Stimulated activated naive CD4-positive, alpha-beta T cell (primary cell): ENCODE measurements around the gene NDFIP1.
"Not testable (repeated sequence)": the region's sequence is repeated elsewhere in the genome, so short reads cannot be mapped to it uniquely, and the experiment has no call there.

Experiments
- DNase-seq, 6 experiments: peaks; one replicate each; lab custom pipeline; 2025; lab: John Stamatoyannopoulos, UW

NDFIP1 gene, protein sequence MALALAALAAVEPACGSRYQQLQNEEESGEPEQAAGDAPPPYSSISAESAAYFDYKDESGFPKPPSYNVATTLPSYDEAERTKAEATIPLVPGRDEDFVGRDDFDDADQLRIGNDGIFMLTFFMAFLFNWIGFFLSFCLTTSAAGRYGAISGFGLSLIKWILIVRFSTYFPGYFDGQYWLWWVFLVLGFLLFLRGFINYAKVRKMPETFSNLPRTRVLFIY

DNA sequence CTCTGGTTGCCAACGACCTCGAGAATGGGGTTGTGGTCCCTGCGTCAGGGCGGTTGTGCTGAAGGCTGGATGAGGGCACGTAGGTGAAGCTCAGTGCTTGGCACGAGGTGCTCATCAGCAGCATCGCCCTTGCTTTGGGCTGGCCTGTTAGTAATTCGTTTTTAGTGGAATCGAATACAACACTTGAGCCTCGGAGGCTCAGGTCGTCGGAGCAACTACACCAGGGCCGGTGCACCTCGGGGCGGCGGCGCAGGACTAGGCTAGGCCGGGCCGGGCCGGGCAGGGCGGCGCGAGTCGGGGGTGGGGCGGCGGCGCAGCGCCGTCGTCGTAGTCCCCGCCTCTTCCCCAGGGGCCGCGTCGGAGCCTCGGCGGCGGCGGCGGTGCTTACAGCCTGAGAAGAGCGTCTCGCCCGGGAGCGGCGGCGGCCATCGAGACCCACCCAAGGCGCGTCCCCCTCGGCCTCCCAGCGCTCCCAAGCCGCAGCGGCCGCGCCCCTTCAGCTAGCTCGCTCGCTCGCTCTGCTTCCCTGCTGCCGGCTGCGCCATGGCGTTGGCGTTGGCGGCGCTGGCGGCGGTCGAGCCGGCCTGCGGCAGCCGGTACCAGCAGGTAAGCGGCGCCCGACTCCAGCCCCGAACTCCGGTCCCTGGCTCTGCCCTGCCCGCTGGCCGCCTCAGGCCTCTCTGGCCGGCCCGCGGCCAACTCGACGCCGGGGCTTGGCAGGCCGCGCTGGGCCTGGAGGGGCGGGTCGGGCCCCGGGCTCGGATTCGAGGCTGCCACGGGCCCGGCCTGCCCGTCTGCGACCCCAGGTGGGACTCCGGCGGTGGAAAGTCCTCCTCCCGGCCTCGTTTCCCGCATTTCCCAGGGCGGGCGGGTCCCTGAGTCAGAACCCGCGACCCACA lies at the start of gene NDFIP1:
TSS of gene NDFIP1 (plus strand) at position 348 of the 899 bp plus-strand sequence. CDS start at position 544, 196 bp downstream.
- DNase-seq: peak; percentile 80 to 92 (median 83)

DNA sequence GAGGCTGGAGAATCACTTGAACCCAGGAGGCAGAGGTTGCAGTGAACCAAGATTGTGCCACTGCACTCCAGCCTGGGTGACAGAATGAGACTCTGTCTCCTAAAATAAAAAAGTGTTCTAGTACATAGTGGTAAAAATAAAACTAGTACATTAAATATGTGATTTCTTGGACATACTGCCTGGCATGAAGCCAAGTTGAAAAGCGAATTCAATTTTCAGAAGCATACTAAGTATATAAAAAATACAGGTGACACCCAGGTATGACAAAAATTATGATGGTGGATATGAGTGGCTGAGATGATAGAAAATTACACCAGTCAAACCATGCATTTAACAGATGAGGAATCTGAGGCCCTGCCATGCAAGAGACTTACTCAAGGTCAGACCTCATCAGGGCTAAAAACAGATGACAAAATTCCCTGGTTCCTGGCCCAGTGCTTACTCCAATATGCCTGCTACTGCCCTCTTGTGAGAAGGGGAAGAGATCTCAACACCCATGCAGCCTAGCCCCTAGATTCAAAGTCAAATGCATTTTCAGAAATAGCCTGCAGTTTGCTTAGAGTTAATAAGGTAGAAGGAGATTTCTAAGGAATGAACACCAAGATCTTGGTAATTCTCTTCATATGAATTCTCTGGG lies 49.2 kb upstream of the NDFIP1 start:
- no peak for DNase-seq

DNA sequence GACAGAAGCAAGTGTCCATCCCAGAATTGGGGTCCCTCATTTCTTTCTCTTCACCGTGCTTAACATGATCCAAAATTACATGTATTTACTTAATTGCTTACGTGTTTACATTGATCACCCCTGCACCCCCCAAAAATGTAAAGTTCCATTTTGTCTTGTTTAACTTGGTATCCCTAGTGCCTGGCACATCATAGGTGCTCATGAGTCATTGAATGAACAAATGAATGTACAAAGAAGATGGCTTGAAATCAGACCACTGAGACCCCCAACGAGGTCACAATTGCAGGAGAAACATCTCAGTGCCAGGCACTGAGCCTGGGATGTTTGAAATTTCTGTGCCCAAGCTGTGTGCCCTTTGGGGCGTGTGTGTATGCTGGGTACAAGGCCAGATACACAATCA lies 45.2 kb upstream of the NDFIP1 start:
- no peak for DNase-seq

DNA sequence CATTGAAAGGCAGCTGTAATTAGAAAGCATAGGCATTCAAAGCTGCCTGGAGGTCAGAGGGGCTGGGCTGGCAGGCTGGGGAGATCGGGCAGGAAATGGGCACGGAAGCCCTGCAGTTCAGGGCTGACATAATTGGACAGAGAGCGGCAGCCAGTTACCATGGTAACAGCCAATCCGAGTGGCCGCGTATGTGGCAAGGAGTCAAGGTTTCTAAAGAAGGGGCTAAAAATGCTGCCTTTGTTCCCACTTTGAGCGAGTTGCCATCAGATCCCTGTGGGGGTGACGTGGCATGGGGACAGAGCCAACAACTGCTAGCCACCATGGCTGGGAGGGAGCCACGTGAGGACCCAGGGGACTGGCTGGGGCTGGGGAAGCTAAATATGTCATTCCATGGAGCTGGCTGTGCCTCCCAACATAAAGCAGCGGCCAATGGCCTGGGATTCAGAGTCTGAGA lies 44.7 kb upstream of the NDFIP1 start:
- DNase-seq: peak in 3 of 6 experiments; percentile 25 to 38 (median 28)

DNA sequence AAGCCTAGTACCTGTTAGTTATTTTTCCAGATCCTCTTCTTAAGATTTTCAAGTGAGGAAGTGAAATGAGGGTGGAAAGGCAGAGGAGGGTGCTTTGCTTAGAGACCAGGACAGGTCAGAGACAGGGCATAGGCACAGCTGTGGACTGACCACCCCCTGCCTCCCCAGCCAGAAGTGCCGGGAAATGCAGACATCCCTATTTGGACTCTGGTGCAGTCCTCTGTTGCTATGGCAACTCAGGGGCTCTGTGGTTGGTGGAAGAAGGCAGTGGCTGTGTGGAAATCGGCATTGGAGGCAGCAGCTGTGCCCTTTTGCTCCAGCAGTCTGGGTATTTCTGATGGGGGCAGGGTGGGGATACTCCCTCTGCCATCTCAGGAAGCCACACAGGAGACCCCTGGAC lies 43.3 kb upstream of the NDFIP1 start:
- no peak for DNase-seq

DNA sequence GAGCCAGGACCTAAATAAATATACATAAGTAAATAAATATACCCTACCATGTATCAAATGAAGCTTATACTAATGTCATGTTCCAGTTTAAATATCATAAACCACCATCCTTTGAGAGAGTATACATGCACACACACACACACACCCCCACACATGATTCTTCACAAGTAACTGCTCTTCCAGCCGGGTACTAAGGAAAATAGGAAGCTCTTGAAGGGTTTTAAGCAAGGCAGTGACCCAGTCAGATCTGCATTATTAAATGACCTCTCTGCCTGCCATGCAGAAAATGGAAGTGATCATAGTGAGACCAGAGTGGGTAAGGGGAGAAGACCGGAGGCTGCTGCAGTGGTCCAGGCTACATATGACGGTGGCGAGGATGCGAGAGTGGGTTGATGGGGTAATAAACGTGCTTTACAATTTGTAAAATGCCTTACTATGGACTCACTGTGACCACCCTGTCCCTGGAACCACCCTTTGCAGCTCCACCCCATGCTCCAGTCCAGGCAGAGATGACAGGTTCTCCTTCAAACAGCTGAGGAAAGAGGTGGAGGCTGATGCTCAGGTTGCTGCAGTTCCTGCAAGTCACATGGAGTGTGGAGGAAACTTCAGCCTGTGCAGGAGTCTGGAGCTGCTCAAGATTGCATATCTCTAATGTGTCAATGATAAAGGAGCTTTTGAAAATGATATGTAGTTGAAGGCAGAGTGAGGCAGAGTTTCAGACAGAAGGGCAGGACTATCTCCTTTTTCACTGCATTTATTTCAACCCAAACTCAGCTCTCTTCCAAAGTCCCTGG lies 38.8 kb upstream of the NDFIP1 start:
- no peak for DNase-seq

DNA sequence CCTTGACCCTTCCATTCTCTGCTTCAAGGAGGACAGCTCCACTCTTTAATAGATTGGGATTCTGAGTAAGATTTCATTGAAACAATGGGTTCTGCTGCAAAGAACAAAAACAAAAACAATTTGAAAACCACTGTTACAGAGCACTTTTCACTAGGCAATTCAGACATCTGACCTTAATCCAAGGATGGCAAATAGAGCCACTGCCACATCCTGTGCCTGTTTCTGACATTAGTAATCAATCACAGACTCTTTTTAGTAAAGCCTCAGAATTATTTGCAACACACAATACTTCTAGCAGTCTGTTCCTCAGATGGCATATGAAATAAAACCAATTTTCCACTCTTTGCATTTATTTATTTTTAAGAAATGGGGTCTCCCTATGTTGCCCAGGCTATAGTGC lies 37.8 kb upstream of the NDFIP1 start:
- DNase-seq: no peak

DNA sequence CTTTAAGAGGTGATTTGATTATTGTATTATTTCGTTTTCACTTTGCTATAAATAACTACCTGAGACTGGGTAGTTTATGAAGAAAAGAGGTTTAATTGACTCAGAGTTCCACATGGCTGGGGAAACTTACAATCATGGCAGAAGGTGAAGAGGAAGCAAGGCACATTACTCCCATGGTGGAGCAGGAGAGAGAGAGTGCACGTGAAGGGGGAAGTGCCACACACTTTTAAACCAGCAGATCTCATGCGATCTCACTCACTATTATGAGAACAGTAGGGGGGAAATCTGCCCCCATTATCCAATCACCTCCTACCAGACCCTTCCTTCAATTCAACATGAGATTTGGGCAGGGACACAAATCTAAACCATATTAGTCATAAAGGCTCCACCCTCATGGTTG lies 36.1 kb upstream of the NDFIP1 start:
- no peak for DNase-seq

DNA sequence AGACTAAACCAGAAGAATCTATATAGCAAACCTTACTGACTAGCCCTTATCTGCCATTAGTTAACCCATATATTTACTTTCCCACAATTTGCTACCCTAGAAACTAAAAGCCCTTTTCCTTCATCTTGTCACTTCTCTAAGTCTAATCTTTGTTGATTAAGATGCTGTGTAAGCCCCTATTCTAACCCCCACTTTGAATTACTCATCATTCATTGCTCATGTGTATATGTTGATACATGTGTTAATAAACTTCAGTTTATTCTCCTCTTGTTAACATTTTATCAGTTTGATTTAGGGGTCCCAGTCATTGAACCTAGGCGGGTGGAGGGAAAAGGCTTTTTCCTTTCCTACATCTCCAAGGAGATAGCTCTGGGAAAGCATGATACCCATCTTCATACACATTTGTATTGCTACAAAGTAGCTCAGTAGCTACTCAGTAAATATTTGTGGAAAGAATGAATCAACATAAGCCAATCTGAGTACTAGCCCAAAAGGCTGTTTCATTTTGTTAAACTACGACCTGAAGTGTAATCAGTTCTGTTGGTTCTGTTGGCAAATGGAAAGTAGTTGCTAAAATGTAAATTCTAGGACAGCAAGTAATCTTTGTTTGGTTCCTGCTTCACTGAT lies 35.1 kb upstream of the NDFIP1 start:
- no peak for DNase-seq

DNA sequence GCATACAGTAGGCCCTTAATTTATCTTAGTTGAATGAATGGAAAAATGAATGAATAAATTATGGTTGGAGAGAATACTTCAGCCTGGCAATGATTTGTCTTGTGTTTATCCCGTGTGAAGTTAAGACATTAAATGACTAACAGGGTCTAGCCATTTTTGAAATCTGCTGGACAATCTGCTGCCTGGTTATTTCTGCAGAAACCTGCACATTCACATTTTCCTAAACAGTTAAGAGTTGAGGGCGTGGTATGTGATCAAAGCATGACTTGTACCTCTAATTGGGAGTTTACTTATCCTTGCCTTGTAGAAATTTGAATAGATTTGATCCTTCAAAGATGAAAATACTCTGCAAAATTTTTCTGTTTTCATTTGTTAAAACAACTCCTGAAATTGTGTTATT lies 34.6 kb upstream of the NDFIP1 start:
- no peak for DNase-seq

DNA sequence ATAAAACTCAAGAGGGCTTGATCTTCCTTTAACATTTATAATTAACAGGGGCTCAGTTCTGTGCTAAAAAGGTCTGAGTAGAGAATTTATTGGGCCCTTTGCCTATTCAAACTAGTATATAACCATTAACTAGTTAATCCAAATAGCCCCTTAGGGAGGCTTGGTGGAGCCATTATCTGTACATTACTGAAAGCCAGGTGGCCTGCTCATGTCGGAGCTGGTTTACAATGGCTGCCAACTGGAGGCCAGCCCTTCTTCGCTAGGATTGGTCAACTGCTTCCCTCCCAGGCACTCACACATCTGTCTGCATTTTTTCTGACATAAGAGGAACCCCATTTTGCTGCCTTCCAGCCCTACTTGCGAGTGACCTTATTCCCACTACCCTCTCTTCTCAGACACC lies 30.4 kb upstream of the NDFIP1 start:
- DNase-seq: no peak

DNA sequence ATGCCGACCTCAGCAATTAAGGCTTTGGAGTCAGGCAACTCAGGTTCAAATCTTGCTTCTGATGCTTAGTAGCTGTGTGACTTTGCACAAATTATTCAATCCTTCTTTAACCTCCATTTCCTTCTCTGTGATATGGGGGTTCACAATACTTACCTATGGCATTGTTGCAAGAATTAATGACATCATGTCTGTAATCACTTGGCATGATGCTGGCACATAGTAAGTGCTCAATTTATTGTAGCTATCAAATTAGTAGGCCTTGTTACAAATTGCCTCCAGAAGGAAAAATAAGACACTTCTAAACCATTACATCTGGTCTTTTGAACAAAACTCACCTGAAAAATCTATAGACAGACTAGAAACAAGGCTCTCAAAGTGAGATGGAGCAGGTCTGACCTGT lies 29.9 kb upstream of the NDFIP1 start:
- no peak for DNase-seq

DNA sequence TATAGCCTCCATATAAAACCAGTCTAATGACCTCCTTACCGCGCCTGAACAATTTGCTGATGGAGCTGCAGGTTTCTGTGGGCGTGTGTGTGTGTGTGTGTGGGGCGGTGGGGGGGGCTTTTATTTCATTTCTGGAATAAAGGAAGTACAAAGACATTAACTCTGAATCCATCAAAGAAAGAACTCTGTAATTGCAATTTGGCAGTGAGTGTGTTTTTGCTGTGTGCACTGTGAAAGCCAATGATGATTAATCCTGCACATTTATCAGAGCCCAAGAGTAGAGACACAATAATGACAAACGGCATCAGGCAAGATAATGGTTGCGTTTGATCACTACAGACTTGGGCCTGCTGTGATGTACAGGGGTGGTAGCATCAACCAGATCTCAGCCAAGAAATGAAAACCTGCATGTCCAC lies 29.3 kb upstream of the NDFIP1 start:
- no peak for DNase-seq

DNA sequence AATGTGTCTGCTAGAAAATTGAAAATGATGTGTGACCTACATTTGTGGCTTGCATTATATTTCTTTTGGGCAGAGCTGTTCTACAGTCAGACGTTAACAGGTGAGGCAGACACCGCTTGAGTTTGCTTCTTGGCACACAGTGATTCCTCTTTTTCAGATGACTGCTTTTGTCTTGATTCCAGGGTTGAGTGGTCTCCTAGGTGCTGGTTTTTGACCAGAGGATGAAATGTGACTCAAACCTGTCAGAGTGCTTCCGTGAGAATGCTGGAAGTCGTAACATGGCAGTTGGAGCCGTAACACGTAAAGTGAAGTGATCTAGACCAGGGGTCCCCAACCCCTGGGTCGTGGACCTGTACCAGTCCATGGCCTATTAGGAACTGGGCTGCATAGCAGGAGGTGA lies 28.3 kb upstream of the NDFIP1 start:
- no peak for DNase-seq

DNA sequence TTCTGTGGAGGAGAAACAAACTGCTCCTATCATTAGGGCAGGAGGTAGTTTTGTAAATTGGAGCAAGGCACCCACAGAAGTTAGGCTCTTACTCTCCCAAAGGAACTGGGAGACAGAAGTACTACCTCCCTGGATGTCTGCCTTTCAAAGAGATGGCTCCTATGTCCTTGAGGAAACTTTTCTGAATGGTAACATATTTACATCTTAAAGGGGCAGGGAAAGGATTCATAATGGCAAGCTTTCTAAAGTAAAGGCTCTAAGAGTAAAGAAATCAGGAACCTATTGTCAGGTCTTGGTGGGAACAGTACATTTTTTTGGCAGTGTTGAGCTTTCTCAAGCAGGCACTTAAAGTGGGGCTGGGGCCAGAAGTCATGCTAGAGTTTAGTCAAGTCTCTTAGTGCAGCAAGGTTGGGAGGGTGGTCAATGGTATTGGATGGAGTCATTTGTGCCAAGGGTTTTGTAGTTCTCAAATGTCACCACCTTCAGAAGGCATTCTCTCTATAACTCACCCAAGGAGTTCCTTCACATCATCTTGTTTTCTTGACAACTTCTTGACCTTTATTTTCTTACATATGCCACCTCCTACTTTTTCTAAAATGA lies 26.3 kb upstream of the NDFIP1 start:
- no peak for DNase-seq

DNA sequence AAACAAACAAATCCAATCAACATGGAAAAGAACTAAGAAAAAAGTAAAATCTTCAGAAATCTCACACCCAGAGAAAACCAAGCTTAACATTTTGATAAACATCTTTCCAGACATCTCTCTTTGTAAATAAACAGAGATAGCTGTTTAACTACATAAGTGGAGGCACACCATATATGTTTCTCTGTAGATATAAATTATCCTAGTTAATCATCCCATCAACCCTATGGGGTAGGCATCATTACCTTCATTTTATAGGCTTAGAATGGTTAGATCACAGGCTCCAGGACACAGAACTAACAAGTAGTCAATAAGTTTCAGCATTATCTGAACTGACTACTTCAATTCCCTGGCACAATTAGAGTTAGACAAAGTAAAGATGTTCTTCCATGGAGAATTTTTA lies 22.4 kb upstream of the NDFIP1 start:
- DNase-seq: no peak

DNA sequence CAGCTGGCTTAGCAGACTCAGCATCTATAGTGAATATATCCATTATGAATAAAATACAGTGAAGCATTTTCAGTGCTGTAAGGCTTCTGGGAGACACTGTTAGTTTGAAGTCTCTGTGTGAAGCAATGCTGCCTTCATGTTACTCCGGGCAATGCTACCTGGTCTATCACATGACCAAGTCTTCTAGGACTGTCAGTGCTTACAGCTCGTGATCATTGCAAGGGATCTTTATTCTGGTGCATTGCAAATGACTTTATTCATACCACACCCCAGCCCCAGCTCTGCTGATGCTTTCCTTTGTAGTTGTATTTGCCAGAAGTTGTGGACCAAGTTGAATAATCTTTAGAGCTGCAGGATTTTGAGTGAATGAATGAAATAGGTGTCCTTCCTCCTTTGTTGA lies 21.9 kb upstream of the NDFIP1 start:
- no peak for DNase-seq

DNA sequence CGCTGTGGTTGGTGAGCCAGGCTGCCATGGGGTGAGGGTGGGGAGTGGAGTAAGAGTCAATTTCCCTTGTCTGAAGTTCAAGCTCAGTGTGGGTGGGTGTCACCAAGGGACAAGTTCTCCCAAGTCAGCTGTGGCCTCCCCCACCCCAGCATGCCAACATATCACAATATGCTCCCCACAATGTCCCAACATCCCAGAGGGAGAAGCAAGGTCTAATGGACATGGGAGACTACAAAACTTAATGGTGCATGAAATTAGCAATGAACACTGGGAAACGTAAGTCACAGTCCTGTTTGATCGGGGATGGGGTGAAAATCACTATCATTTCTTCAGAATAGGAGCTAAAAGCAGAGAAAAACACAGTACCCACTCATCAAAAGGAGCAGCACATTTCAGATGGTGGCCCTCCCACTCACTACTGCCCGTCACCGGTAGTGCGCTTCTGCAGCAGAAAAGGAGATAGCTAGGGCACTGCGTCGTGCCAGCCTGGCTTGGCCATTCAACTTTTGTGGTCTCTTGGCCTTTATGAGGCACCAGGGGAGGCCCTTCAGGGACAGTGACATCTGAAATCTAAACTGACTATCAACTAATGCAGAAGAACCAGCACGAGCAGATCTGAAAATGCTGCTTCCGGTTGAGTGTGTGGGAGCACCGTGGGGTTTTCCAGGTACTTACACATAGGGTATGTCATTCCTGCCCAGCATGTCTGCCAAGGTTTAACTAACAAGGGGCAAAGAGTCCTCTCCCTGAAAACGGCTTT lies 20.5 kb upstream of the NDFIP1 start:
- no peak for DNase-seq

DNA sequence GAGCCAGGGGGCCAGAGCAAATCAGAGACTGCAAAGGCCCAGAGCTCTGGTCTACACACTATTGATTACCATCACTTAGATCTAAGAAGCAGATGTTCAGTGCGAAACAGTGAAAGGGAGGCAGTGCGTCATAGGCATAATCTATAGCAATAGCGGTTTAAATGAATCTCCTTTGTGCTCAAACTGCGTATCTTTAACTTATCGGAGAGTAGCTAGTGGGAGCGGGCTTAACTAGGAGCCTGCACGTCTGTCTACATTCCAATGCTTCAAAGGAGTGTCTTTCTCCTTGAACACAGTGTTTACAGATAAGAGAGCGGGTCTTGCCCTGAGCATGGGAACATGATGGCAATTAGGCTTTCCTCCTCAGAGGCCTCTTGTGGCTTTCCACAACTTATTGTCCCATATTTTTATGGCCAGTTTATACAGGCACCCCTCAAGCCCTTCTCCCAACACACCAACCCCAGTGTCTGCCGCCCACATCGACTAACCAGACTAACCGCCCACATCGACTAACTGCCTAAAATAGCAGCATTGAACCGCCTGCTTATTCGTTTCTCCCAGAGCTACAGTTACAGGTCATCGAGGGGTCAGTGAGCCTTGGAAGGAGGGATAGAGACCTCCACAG lies 19.6 kb upstream of the NDFIP1 start:
- not testable (repeated sequence) for DNase-seq

DNA sequence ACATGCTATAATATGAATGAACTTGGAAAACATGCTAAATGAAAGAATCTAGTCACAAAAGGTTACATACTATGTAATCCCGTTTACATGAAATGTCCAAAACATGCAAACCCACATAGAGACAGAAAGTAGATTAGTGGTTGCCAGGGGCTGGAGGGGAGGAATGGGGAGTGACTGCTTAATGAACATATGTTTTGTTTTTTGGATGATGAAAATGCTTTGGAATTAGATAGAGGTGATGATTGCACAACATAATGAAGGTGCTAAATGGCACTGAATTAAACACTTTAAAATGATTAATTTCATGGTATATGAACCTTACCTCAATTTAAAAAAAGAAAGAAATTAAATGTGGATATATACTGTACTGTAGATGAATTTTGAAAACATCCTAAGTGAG lies 17.6 kb upstream of the NDFIP1 start:
- DNase-seq: no peak
